ENCODE data around the gene ZMYND19.

DNA sequence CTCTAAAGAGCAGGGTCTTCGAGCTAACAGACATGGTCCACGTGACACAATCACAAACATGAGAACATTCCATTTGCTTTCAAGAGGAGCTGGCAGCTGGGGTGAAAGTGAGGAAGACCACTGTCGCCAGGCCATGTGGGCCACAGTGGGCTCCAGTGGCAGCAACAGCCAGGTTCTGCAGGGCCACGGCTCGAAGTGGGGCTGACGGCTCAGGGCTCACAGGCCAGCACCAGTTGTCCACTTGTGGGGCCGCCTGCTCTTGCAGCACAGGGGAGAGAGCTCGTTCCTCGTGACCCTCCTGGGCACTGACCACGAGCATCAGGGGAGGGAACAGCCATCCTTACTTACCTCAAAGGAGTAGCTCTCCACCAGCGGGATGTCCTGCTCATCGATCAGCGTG lies 2.0 kb downstream of the ZMYND19 start:
- TF ChIP-seq, protein P1, sequence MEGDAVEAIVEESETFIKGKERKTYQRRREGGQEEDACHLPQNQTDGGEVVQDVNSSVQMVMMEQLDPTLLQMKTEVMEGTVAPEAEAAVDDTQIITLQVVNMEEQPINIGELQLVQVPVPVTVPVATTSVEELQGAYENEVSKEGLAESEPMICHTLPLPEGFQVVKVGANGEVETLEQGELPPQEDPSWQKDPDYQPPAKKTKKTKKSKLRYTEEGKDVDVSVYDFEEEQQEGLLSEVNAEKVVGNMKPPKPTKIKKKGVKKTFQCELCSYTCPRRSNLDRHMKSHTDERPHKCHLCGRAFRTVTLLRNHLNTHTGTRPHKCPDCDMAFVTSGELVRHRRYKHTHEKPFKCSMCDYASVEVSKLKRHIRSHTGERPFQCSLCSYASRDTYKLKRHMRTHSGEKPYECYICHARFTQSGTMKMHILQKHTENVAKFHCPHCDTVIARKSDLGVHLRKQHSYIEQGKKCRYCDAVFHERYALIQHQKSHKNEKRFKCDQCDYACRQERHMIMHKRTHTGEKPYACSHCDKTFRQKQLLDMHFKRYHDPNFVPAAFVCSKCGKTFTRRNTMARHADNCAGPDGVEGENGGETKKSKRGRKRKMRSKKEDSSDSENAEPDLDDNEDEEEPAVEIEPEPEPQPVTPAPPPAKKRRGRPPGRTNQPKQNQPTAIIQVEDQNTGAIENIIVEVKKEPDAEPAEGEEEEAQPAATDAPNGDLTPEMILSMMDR (IDR thresholded peaks at IDR 0.05): no peak
- no peak for TF ChIP-seq POLR2A (IDR thresholded peaks at IDR 0.05)
